Posterior cingulate gyrus (tissue), 11 donors: Measurements from ENCODE around the gene PLXNC1.

Experiments used
- DNase-seq, 10 donors: peaks; one replicate each; pipeline versions ENCODE4 v3.0.0 to v3.0.0-alpha.2; 2020 to 2021; ENCODE audit warnings: mixed read lengths in 3 of 10
- intact Hi-C: fragments of 100-400 bp; cut with DNase I; formaldehyde crosslinking; loops from one replicate; pipeline ENCODE4 v1.15.1; 2023

PLXNC1 gene

GRCh38 chr12:94318181-94318580 is 169.8 kb downstream of the PLXNC1 start:
- no peak for DNase-seq
- intact Hi-C loops, result no loop called here

- intact Hi-C loops, result no loop called here
- no peak for DNase-seq
These were observed 171.7 kb downstream of the PLXNC1 start for GRCh38 chr12:94320109-94320508.

- intact Hi-C loops, result no loop called here
- DNase-seq, result no peak
These were observed 174.0 kb downstream of the PLXNC1 start for GRCh38 chr12:94322346-94322745.

- no peak for DNase-seq
- intact Hi-C loops, result no loop called here
These were observed 177.9 kb downstream of the PLXNC1 start for GRCh38 chr12:94326234-94326633.

- intact Hi-C loops, result no loop called here
- DNase-seq, result no peak
These were observed 178.3 kb downstream of the PLXNC1 start for GRCh38 chr12:94326727-94327126.

GRCh38 chr12:94327809-94328208 is 179.4 kb downstream of the PLXNC1 start:
- DNase-seq, result no peak
- intact Hi-C loops, result no loop called here

GRCh38 chr12:94329366-94329765 is 181.0 kb downstream of the PLXNC1 start:
- intact Hi-C loops, result no loop called here
- DNase-seq, result no peak

GRCh38 chr12:94333396-94333795 is 185.0 kb downstream of the PLXNC1 start:
- intact Hi-C loops, result no loop called here
- DNase-seq, result no peak

- no peak for DNase-seq
- intact Hi-C loops, result no loop called here
These were observed 188.0 kb downstream of the PLXNC1 start for GRCh38 chr12:94336211-94336925.

GRCh38 chr12:94338006-94338794 is 189.8 kb downstream of the PLXNC1 start:
- DNase-seq, result no peak
- intact Hi-C loops, result no loop called here

GRCh38 chr12:94340573-94340972 is 192.2 kb downstream of the PLXNC1 start:
- no peak for DNase-seq
- intact Hi-C loops, result no loop called here

- no peak for DNase-seq
- intact Hi-C loops, result no loop called here
These were observed 204.8 kb downstream of the PLXNC1 start for GRCh38 chr12:94353130-94353529.
